ENCODE data around the gene PLAGL1.
A peak's percentile ranks its signal among the peaks of the same experiment; 100 is the strongest.
"Not testable (repeated sequence)": the region's sequence is repeated elsewhere in the genome, so short reads cannot be mapped to it uniquely, and the experiment has no call there.

PLAGL1 gene

DNA sequence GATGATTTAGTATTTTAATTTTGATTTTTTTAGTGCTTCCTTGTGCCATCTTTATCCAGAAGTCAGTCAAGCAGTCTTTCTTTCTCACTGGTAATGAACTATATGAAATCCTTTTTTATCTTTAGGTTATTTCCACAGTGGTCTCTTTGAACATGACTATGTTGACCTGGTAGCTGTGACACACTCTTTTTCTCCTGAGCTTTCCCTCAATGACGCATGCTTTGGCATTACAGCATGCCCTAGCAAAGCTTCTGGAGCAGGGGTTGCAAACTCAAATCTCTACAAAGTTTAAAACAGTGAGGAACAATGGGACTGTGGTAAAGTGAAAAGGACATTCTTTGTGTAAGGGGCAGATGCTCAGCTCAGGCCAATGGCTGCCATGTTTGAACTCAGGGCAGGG is 4.5 kb upstream of the PLAGL1 start:
- DNase-seq (ENCODE audit: low read depth in 2 of 3, low spot score in 1 of 3) = no peak

DNA sequence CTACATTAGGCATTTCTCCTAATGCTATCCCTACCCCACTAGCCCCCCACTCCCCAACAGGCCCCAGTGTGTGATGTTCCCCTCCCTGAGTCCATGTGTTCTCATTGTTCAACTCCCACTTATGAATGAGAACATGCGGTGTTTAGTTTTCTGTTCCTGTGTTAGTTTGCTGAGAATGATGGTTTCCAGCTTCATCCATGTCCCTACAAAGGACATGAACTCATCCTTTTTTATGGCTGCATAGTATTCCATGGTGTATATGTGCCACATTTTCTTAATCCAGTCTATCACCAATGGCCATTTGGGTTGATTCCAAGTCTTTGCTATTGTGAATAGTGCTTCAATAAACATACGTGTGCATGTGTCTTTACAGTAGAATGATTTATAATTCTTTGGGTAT is 1.6 kb upstream of the PLAGL1 start:
- not testable (repeated sequence) for DNase-seq (ENCODE audit: low read depth in 2 of 3, low spot score in 1 of 3)

GRCh38 chr6:144008846-144009245 is 787 bp upstream of the PLAGL1 start:
- no peak for DNase-seq (ENCODE audit: low read depth in 2 of 3, low spot score in 1 of 3)

GRCh38 chr6:144007478-144008119 is 460 bp downstream of the PLAGL1 start:
- DNase-seq (ENCODE audit: low read depth in 2 of 3, low spot score in 1 of 3) = peak in 1 of 3 donors; percentile 0

DNA sequence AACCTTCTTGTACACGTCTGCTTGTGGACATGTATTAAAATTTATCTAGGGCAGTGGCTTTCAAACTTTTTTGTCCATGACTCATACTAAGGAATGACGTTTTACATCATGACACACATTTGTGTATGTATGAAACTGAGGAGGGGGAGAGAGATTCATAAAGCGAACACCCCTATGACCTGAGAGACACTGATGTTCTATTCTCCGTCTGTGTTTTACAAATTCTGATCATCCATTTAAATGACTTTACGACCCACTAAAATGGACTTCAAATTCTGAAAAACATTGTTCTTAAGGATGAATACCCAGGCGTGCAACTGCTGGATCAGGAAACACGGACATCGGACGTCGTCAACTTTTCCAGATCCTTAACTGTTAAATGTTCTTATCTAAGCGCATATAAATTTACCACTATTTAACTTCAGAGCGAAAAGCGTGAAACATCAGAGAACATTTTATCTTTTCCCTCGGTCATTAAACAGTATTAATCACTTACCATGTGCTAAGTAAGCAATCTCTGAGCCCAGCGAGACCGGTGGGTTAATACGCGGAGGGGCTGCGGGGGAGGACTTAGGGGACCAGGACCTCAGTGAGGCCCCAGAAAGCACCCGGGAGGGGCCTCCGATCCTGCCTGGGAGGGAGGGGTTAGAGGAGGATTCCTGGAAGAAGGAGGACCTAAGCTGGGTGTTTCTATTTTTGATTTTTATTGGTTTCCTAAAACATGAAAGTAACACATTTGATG is 1.2 kb downstream of the PLAGL1 start:
- DNase-seq (ENCODE audit: low read depth in 2 of 3, low spot score in 1 of 3) = peak in 1 of 3 donors; percentile 1

DNA sequence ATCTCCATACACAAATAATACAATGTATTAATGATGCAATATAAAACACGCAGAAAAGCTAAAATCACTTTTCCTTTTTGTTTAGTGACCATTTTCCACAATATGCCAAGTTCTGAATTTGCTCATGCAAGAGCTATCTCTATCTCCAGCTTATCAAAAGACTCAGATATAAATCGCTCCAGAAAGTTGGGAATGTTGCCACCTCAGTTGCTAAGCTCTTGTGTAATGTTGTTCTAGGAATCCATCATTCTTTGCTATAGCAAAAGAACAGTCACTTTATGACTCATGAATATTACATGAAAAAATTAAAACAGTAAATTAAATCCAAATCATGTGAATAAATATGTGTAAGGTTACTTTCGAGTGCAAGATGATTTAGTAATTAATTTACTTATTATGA is 8.7 kb downstream of the PLAGL1 start:
- DNase-seq (ENCODE audit: low read depth in 2 of 3, low spot score in 1 of 3) = no peak

DNA sequence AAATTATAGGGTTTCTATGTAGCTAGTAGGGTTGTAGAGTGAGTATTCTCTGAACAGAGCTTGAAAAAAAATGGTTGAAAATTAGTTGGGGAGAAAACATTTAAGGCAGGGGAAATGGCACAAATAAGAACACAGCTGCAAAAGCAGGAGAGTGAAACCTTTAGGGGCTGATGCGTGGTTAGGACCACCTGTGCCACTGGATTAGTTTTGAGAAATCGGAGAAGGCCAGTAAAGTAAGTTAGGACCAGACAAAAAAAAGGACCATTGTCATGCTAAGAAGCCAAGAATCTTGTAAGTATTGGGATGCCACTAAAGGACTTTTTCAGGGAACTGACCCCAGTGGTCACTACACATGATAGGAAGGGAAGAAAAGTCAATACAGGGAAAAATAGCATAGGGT is 9.4 kb downstream of the PLAGL1 start:
- no peak for DNase-seq (ENCODE audit: low read depth in 2 of 3, low spot score in 1 of 3)

DNA sequence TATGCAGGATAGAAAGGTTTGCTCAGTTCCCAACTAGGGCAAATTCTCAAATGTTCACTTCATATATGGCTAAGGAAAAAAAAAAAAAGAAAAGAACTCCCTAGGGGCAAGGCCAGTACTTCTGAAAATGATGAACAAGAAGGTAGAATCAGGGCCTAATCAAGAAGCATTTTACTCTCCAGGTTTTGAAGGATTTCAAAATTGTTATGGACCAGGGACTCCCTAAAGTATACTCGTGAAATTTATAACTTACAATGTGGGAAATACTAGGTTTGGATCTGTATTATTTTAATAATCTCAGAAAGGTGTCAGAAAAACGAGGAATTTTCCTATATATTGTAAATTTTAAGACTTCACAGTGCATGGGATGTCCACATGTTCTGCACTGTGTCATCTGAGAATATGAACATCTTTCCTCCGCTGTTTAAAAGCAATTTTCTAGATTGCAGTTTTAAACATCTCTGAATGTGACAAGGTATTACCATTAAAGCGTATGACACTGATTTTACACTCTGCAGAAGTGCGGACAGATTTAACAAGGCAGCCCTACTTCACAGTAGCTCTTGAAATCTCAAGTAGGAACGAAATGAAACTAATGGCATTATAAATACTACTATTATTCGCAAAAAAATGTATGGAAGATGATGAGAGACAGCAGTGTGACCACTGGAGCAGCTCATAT is 14.0 kb downstream of the PLAGL1 start:
- no peak for DNase-seq (ENCODE audit: low read depth in 2 of 3, low spot score in 1 of 3)

DNA sequence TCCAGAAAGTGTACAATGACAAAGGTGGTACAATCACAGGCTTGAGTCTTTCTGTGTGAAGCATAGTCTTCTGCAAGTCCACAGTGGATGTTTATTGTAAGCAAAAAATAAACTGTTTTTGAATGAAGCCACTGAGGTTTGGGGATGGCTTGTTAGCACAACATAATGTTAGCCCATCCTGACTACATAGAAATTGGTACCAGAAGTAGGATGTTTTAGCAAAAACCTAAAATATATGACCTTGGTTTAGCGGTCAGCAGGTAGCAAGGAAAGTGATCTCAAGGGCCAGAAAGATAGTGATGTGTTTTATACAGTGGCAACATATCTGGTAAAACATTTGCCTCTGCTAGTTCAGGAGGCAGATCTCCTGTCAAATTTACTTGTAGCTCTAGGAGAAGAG is 15.8 kb downstream of the PLAGL1 start:
- DNase-seq (ENCODE audit: low read depth in 2 of 3, low spot score in 1 of 3) = no peak

DNA sequence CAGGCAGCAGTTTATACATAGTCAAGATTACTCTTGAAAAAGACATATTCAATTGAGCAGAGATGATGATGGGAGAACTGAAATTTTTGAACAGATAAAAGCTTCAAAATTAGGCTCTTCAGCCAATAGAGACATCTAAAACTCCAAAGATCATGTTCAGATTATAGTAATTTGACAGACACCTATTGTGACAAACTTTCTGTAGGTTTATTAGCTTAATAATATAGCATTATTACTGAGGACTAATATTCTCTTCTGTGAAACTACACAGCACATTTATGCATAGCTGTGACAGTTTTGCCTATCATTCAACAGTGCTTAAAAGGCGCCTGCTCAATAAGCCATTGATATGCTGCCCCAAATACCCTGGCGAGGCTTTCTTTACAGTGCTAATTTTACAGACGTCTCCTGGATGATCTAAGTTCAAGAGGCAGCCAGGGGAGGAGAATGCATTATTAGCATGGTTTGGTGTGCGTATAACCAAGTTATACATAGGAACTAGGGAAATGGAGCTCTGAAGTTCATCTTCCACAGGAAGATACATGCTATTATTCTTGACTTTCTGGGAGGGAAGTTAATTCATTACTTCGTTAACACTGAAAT is 21.5 kb downstream of the PLAGL1 start:
- DNase-seq (ENCODE audit: low read depth in 2 of 3, low spot score in 1 of 3) = no peak

DNA sequence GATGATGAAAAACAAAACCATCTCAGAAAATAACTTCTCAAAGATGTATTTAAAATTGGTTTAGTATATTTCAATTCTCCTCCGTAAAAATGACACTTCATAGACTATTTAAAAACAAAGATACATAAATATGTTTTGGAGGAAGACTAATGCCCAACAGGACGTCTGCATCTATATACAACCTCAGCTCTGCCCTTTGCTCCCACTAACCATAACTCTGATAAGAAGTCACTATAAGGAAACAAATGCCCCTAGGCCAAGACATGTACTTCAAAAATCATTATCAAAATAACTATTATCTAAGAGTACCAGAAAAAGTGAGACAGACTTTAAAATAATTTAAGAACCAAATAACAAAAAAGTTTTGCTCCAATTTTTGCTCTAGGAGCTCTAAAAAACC is 23.4 kb downstream of the PLAGL1 start:
- no peak for DNase-seq (ENCODE audit: low read depth in 2 of 3, low spot score in 1 of 3)

DNA sequence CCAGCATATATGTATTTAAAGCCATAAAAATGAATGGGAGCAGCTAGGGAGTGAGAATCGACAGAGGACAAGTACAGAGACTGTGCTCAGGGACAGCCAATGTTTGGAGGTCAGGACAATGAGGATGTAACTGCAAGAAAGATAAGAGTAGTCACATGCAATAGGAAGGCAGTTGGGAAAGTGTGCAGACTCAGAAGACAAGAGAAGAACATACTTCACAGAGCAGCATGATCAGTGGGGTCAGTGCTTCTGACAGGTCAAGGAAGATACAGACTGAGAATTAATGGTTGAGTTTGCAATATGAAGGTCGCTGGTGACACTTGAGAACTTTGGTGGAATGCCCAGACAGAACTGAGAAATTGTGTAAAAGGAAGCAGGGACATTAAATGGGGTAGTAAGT is 25.1 kb downstream of the PLAGL1 start:
- DNase-seq (ENCODE audit: low read depth in 2 of 3, low spot score in 1 of 3) = no peak

GRCh38 chr6:143980921-143981320 is 27.1 kb downstream of the PLAGL1 start:
- no peak for DNase-seq (ENCODE audit: low read depth in 2 of 3, low spot score in 1 of 3)

DNA sequence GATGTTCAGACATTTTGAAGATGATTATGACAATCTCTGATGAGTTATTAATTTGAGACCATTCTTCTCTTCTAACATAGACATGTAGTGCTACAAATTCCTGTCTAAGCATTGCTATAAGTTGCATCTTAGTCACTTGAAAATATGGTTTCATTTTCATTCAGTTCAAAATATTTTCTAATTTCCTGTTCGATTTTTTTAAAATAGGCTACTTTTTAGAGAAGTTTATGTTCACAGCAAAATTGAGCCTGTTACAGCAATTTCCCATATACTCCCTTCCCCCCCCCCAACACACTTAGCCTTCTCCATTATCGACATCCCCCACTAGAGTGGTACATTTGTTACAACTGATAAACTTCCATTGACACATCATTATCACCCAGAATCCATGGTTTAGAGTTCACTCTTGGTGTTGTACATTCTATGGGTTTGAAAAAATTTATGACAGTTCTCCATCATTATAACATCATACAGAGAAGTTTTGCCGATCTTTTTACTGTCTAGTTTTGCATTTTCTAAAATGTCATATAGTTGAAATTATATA is 31.2 kb downstream of the PLAGL1 start:
- no peak for DNase-seq (ENCODE audit: low read depth in 2 of 3, low spot score in 1 of 3)

DNA sequence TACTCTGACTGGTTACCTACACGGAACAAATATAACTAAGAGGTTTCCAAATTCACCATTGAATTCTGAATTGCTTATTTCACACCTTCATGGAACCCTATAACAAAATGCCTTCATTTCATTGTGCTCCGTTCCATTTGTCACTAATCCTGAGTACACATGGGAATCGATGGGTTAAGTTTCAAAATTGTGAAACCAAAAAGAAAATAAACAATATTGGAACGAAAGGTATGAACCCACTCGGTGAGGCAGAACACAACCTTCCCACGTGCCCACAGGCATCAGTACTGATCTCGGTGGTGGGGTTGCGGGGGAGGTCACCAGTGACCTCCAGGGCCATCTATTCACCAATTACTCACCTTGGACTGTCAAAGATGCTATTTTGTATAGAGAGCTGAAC is 34.0 kb downstream of the PLAGL1 start:
- no peak for DNase-seq (ENCODE audit: low read depth in 2 of 3, low spot score in 1 of 3)

- DNase-seq (ENCODE audit: low read depth in 2 of 3, low spot score in 1 of 3) = no peak
Measured at GRCh38 chr6:143973097-143973966, 34.7 kb downstream of the PLAGL1 start.

- no peak for DNase-seq (ENCODE audit: low read depth in 2 of 3, low spot score in 1 of 3)
Measured at GRCh38 chr6:143971482-143972205, 36.4 kb downstream of the PLAGL1 start.

GRCh38 chr6:143970456-143971218 is 37.4 kb downstream of the PLAGL1 start:
- DNase-seq (ENCODE audit: low read depth in 2 of 3, low spot score in 1 of 3) = no peak

GRCh38 chr6:143969077-143969476 is 39.0 kb downstream of the PLAGL1 start:
- no peak for DNase-seq (ENCODE audit: low read depth in 2 of 3, low spot score in 1 of 3)
